ENCODE data around the gene MEFV. TPM values are rescaled to one million over a fixed set of nuclear protein-coding genes. Genes with fewer than 3 reads are reported as not detected.

The MEFV gene
- total and polyA plus RNA-seq, 2 donors (not counting 3 experiments of a cell fraction or from before 2014, with no cell fraction given), result not detected

- no TSS peak for BruUV-seq (replicated peaks)
- no peak overlapping the region for H3K9ac ChIP-seq (replicated peaks; ENCODE audit: extremely low read depth, insufficient read depth, low read length)
Measured at GRCh38 chr16:3195975-3196374, 60.5 kb downstream of the MEFV start.

More at GRCh38 chr16:3195975-3196374, 60.5 kb downstream of the MEFV start:
- Histone ChIP-seq H3K27me3 (ENCODE audit: control insufficient read depth in 2 of 2, insufficient read depth in 2 of 2, low read length in 2 of 2) (peaks cover 4 to 6% of the 10 kb centered on the region in 2 experiments), H3K4me1 (ENCODE audit: control insufficient read depth, extremely low read depth, insufficient read depth, low read length) (peaks cover 3% of the 10 kb centered on the region), H3K4me2 (ENCODE audit: insufficient read depth, low read length) (no peak overlapping the region), H3K27ac (ENCODE audit: insufficient read depth, low read depth, low read length) (no peak overlapping the region), H3K9me3 (replicated peaks; ENCODE audit: control insufficient read depth, insufficient read depth, low read length) (no peaks in the 10 kb centered on the region), H4K20me1 (replicated peaks; ENCODE audit: control insufficient read depth, extremely low read depth, insufficient read depth, low read length) (no peaks in the 10 kb centered on the region), H2AFZ (ENCODE audit: low read depth, low read length) (no peak overlapping the region), H3K79me2 (ENCODE audit: control insufficient read depth, insufficient read depth, low read length) (no peaks in the 10 kb centered on the region), H3K36me3 (ENCODE audit: control insufficient read depth in 2 of 2, extremely low read depth in 1 of 2, insufficient read depth in 2 of 2, low read length in 2 of 2) (no peaks in the 10 kb centered on the region), H3K4me3 (replicated peaks in 1 of 3; ENCODE audit: insufficient read depth in 1 of 3, low read depth in 1 of 3, low read length in 3 of 3) (no peak overlapping the region), H3K9me1 (replicated peaks; ENCODE audit: control insufficient read depth, extremely low read depth, insufficient read depth, low read length) (no peaks in the 10 kb centered on the region)
- ChIA-PET CTCF (no interaction called here), POLR2A (no interaction called here)
- FAIRE-seq (no peak), DNase-seq (ENCODE audit: low read depth, low spot score) (no peak)
- dilution Hi-C loops (cut with MboI; ENCODE audit: extremely low pct_ligation_motif_present, low sequenced_read_pairs) (no loop called here), intact Hi-C loops (cut with micrococcal nuclease) (no loop called here)
- TF ChIP-seq EZH2 (IDR thresholded peaks at IDR 0.05; ENCODE audit: borderline replicate concordance, low read depth, low read length, severe bottlenecking), result no peak
- no peak for TF ChIP-seq FOS (IDR thresholded peaks at IDR 0.05; ENCODE audit: borderline replicate concordance, insufficient read depth, low read length)
- TF ChIP-seq GATA2 (IDR thresholded peaks at IDR 0.05; ENCODE audit: insufficient read depth, insufficient read length, low read depth, low read length), result no peak
- no peak for TF ChIP-seq JUN (IDR thresholded peaks at IDR 0.05; ENCODE audit: borderline replicate concordance, insufficient read depth, insufficient read length, low read depth)
- no peak for TF ChIP-seq POLR2A (IDR thresholded peaks at IDR 0.05; ENCODE audit: low read depth, low read length)
- no peak for TF ChIP-seq MYC (IDR thresholded peaks at IDR 0.05; ENCODE audit: low read depth, low read length)
- TF ChIP-seq CTCF (IDR thresholded peaks at IDR 0.05; ENCODE audit: extremely low read depth in 1 of 2, insufficient read depth in 1 of 2, low read depth in 1 of 2, low read length in 2 of 2), result no peak
- TF ChIP-seq POLR2AphosphoS5 (IDR thresholded peaks at IDR 0.05; ENCODE audit: insufficient read depth, low read depth, low read length), result no peak
- no peak for TF ChIP-seq MAX (IDR thresholded peaks at IDR 0.05; ENCODE audit: insufficient read depth, insufficient read length)
